ENCODE measurements around the gene SLC27A4.

Gene SLC27A4

GRCh38 chr9:128371630-128372117, 31.3 kb downstream of the SLC27A4 start:
- no peak for TF ChIP-seq CTCF (IDR thresholded peaks at IDR 0.05; ENCODE audit: low read length, missing control alignments)
- no peak for DNase-seq (ENCODE audit: low read depth)
- peak overlapping the region; percentile 100 for H3K4me3 ChIP-seq (replicated peaks; ENCODE audit: low read depth, low read length)

DNA sequence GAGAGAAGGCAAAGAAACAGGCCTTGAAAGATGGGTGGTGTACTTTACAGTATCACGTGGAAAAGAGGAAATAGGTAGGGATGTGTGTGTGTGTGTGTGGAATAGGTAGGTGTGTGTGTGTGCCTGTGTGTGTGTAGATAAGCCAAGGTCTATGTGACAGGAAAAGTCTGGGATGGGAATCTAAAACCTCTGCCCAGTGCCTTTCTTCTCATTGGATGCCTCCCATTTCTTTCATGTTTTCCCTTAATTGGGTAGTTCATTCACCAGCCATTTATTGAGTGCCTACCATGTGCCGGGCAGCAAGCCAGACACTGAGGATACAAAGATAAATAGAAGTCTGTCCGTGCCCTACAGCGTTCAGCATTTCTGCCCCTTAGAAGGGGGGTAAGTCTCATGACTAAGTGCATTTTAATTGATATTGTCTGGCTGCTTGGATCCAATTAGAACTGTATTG, 31.9 kb downstream of the SLC27A4 start:
- peak overlapping the region; percentile 100 for H3K4me3 ChIP-seq (replicated peaks; ENCODE audit: low read depth, low read length)
- no peak for DNase-seq (ENCODE audit: low read depth)
- TF ChIP-seq CTCF (IDR thresholded peaks at IDR 0.05; ENCODE audit: low read length, missing control alignments) = no peak

- TF ChIP-seq CTCF (IDR thresholded peaks at IDR 0.05; ENCODE audit: low read length, missing control alignments) = no peak
- H3K4me3 ChIP-seq (replicated peaks; ENCODE audit: low read depth, low read length) = no peak overlapping the region
- DNase-seq (ENCODE audit: low read depth) = no peak
Measured at GRCh38 chr9:128372784-128373183, 32.5 kb downstream of the SLC27A4 start.

DNA sequence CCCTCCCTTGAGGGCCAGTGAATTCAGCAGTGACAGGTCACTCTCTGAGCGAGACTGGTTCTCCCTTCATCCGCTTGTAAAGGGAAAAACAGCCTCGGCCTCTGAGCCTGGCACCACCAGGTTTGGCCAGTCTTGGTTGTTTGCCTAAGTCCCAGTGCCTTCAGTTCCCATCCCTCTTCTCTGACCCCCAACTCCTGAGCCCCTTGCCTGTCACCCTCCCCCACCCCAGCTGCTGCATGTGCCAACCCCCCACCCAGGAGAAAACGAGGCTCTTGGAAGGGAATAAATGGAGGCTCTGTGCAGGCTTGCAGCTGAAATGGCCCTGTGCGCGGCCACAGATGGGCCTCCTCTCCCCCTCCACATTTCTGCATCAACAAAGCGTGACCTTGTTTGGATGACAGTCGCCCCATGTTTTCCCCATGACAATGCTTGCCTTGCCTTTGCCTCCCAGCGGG, 33.9 kb downstream of the SLC27A4 start:
- DNase-seq (ENCODE audit: low read depth) = no peak
- no peak overlapping the region for H3K4me3 ChIP-seq (replicated peaks; ENCODE audit: low read depth, low read length)
- TF ChIP-seq CTCF (IDR thresholded peaks at IDR 0.05; ENCODE audit: low read length, missing control alignments) = no peak

DNA sequence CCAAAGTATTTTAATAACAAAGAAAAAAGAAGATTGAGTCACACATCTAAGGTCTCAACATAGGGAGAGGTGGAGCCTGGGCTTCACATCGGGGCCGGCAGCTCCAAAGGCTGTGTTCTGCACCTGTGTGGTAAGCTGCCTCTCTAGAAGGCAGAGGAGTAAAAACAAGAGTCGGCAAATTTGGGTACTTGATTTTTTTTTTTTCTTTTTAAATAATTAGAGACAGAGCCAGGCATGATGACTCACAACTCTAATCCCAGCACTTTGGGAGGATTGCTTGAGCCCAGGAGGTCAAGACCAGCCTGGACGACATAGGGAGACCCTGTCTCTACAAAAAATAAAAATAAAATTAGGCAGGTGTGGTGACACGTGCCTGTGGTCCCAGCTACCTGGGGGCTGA, 35.5 kb downstream of the SLC27A4 start:
- DNase-seq (ENCODE audit: low read depth) = no peak
- H3K4me3 ChIP-seq (replicated peaks; ENCODE audit: low read depth, low read length) = no peak overlapping the region
- TF ChIP-seq CTCF (IDR thresholded peaks at IDR 0.05; ENCODE audit: low read length, missing control alignments) = no peak

- DNase-seq (ENCODE audit: low read depth) = no peak
- H3K4me3 ChIP-seq (replicated peaks; ENCODE audit: low read depth, low read length) = no peak overlapping the region
- no peak for TF ChIP-seq CTCF (IDR thresholded peaks at IDR 0.05; ENCODE audit: low read length, missing control alignments)
Measured at GRCh38 chr9:128382261-128382660, 41.9 kb downstream of the SLC27A4 start.

DNA sequence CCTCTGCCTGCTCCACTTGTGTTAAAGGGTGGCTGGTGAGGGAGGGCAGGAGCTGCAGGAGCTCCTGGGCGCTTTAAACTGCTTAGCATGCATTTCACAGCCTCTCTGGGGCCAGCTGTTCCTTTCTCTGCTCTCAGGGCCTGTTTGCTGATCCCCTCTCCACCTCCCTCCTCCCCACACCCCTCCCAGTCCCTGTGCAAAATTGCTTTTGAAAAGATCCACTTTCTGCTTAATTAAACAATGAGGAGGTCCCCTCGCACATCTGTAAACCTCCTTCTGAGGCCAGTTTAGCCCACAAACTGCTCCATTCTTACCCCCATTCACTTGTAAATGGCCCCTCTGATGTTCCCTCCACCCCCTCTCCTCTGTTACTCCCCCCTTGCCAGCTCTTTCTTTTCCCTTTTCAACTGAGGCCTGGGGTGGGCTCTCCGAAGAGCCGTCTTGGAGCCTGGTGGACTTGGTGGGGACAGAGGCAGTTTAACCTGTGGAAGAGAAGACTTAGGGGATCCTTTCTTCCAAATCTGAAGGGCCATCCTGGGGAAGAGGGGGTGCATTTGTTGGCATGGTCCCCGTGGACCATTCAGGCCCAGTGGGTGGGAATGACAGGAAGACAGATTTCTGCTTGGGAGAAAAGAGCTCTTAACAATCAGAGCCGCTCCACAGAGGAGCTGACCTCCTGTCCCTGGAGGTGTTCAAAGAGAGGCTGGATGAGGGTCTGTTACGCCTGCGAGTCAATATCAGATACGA, 42.9 kb downstream of the SLC27A4 start:
- no peak overlapping the region for H3K4me3 ChIP-seq (replicated peaks; ENCODE audit: low read depth, low read length)
- TF ChIP-seq CTCF (IDR thresholded peaks at IDR 0.05; ENCODE audit: low read length, missing control alignments) = no peak
- no peak for DNase-seq (ENCODE audit: low read depth)
